GM19351 (cell line): ENCODE results near the gene TMEM82.
"Not testable (repeated sequence)": the region's sequence is repeated elsewhere in the genome, so short reads cannot be mapped to it uniquely, and the experiment has no call there.

ENCODE experiments used
- ATAC-seq: cut with Tn5 transposase; IDR thresholded peaks from one replicate; pipeline ENCODE4 v1.9.1; 2021; ENCODE audit warnings: mild to moderate bottlenecking, moderate library complexity; ENCODE audit not compliant: unreplicated experiment

TMEM82 gene

GRCh38 chr1:15742339-15742801 lies at the start of gene TMEM82:
TSS of gene TMEM82 (plus strand) at chr1:15742499. CDS start at chr1:15742560, 61 bp downstream.
- no peak for ATAC-seq

GRCh38 chr1:15693371-15693770 lies 48.9 kb upstream of the TMEM82 start:
- ATAC-seq: no peak

GRCh38 chr1:15696956-15697521 lies 45.3 kb upstream of the TMEM82 start:
- ATAC-seq: peak; percentile 92

GRCh38 chr1:15698201-15698600 lies 44.1 kb upstream of the TMEM82 start:
- ATAC-seq: no peak

- ATAC-seq: not testable (repeated sequence)
These were observed 43.0 kb upstream of the TMEM82 start for GRCh38 chr1:15699321-15699720.

GRCh38 chr1:15700508-15700907 lies 41.8 kb upstream of the TMEM82 start:
- no peak for ATAC-seq

GRCh38 chr1:15701784-15702183 lies 40.5 kb upstream of the TMEM82 start:
- no peak for ATAC-seq

GRCh38 chr1:15702722-15703550 lies 39.4 kb upstream of the TMEM82 start:
- ATAC-seq: no peak

GRCh38 chr1:15703562-15703961 lies 38.7 kb upstream of the TMEM82 start:
- ATAC-seq: no peak

GRCh38 chr1:15704526-15705183 lies 37.6 kb upstream of the TMEM82 start:
- no peak for ATAC-seq

GRCh38 chr1:15705184-15705566 lies 37.1 kb upstream of the TMEM82 start:
- no peak for ATAC-seq

GRCh38 chr1:15706751-15707150 lies 35.5 kb upstream of the TMEM82 start:
- no peak for ATAC-seq

- no peak for ATAC-seq
These were observed 34.9 kb upstream of the TMEM82 start for GRCh38 chr1:15707239-15707925.

GRCh38 chr1:15708486-15709137 lies 33.7 kb upstream of the TMEM82 start:
- no peak for ATAC-seq

- no peak for ATAC-seq
These were observed 33.1 kb upstream of the TMEM82 start for GRCh38 chr1:15709226-15709625.

- ATAC-seq: no peak
These were observed 30.1 kb upstream of the TMEM82 start for GRCh38 chr1:15712168-15712567.

- ATAC-seq: no peak
These were observed 27.7 kb upstream of the TMEM82 start for GRCh38 chr1:15714406-15715136.

- no peak for ATAC-seq
These were observed 24.7 kb upstream of the TMEM82 start for GRCh38 chr1:15717418-15718125.

GRCh38 chr1:15718199-15718601 lies 24.1 kb upstream of the TMEM82 start:
- no peak for ATAC-seq
